CD4-positive, alpha-beta T cell treated with Interleukin-21 for 1 hour (primary cell): ENCODE results near the gene C10orf105.

Experiments used
- DNase-seq: peaks from one replicate; pipeline ENCODE4 v3.0.0-alpha.2; 2020

Gene C10orf105

DNA sequence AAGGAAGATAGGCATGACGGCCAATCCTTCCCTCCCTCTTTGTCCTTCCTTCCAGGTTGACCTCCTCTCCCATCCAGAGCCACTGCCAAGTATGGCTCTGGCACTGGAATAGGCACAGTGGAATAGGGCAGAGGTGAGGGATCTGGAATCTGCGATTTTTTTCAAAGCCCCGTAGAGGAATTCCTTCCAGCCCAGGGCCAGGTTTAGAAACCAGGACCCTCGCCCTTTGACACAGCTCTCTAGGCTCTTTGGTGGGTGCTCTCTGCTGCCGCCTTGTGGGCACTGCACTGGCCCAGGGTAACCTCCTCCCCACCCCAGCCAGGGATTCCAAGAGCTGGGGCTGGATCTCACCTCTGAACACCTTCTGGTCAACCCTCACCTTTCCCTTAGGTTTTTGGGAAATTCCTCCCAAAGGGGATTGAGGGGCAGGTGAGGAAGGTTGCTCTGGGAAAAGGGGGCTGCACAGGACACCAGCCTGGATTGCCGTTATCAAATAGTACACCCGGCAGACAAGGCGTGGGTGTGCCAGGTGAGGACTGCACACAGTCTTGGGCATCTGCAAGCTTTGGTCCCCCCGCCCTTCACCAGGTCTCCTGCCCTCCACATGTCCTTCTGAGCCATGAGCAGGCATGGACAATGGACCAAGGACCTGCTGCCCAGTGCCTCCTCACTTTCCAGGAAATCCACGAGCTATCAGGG, 22.8 kb downstream of the C10orf105 start:
- DNase-seq: peak; percentile 63

- no peak for DNase-seq
Observed at GRCh38 chr10:71695502-71696476, 23.8 kb downstream of the C10orf105 start.

- DNase-seq: peak; percentile 40
Observed at GRCh38 chr10:71694567-71694968, 25.0 kb downstream of the C10orf105 start.

GRCh38 chr10:71694039-71694501, 25.5 kb downstream of the C10orf105 start:
- no peak for DNase-seq

DNA sequence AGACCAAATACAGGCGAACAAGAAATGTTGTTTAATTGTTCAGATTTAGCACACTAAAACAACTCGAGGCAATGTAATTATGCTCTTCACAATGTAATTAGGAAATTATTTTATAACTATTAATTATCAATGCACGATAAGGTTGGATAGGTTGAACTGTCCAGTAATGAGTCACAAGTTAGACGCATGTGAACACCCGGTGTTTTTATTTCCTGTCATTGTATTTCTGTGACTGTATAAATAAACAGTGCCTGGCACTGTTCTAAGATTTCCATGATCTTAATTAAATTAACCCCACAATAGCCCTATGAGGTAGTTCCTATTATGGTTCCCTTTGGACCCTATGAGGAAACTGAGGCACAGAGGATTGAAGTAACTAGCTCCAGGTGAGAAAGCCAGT, 26.2 kb downstream of the C10orf105 start:
- DNase-seq: no peak

DNA sequence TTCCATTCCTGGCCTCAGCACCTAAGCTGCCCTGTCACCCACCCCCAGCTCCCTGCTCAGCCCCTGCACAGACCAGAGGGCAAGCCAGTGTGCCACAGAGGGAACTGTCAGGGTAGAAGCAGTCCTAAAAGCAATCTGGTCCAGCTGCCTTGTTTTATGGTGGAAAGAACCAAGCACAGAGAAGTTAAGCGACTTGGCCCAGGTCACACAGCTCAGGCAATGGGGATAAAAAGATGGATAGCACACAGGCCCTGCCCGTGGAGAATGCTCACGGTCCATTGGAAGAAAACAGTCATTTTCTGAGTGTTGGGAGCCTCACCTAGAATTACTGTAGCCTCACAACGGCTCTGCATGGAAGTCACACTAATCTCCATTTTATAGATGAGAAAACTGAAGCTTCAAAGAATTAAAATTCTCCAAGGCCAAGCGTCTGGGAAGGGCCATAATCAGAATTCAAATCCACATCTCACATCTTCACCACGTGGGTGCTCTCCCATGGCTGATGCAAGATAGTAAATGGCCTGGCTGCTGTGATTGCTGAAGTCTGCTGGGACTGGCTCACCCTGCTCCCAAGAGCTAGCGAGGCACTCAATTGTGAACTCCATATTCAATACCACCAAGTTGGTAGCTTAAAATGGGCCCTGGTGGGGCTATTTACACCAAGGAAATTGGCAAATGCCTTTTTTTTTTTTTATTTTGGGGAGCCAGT, 26.8 kb downstream of the C10orf105 start:
- DNase-seq: no peak

DNA sequence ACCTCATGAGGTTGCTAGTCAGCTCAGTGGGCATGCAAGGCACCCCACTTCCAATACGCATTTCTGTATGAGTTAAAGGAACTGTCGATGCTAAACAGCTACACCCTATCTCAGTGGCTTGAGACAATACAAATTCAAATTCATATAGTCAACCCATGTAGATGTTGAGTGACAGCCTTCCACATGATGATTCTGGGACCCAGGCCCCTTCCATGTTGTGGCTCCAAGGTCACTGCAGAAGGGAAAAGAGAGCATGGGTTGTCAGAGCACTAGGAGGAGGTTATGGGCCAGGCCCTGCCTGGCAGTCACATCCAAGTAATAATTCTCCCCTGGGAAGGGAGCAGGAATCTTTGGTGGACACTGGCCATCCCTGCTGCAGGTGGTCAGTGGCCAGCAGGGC, 28.2 kb downstream of the C10orf105 start:
- DNase-seq: no peak

DNA sequence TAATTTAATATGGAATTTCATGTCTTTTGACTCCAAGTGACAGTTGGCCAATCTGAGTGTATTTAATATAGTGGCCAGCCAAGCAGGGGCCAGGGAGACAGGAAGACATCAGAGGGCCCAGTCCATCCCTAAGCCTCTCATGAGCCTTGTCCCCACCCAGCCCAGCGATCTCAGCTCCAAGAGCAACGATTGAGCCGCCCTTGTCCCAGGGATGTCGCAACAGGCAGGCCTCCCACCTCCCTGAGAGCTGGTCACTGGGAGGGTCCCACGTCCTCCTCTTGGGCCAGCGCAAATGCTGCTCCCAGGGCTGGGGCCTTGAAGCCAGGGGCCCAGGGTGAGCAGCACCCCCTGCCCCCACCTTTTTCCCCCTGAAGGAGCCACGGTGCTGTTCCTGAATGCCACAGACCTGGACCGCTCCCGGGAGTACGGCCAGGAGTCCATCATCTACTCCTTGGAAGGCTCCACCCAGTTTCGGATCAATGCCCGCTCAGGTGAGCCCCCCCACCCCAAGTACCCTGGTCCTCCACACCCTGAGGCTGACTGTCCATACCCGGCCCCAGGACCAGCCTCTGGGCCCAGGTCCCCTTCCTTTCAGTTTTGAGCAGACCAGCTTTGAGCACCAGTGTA, 29.4 kb downstream of the C10orf105 start:
- no peak for DNase-seq

- no peak for DNase-seq
Observed at GRCh38 chr10:71688256-71688655, 31.3 kb downstream of the C10orf105 start.

DNA sequence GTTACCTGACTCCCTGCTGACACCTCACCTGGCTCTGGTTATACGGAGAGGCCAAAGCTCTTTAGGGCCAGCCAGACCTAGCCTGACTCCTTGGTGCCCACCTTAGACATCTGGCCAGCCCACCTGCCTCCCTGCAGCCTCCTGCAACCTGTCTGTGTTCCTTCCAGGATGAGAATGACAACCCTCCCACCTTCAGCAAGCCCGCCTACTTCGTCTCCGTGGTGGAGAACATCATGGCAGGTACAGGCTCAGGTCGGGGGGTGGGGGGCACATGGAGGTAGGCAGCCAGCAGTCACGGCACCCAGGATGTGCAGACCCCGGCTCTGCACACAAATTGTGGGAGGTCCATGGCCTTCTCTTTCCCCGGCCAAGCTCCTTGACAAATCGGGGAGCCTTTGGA, 32.1 kb downstream of the C10orf105 start:
- no peak for DNase-seq

- DNase-seq: no peak
Observed at GRCh38 chr10:71687077-71687476, 32.5 kb downstream of the C10orf105 start.

DNA sequence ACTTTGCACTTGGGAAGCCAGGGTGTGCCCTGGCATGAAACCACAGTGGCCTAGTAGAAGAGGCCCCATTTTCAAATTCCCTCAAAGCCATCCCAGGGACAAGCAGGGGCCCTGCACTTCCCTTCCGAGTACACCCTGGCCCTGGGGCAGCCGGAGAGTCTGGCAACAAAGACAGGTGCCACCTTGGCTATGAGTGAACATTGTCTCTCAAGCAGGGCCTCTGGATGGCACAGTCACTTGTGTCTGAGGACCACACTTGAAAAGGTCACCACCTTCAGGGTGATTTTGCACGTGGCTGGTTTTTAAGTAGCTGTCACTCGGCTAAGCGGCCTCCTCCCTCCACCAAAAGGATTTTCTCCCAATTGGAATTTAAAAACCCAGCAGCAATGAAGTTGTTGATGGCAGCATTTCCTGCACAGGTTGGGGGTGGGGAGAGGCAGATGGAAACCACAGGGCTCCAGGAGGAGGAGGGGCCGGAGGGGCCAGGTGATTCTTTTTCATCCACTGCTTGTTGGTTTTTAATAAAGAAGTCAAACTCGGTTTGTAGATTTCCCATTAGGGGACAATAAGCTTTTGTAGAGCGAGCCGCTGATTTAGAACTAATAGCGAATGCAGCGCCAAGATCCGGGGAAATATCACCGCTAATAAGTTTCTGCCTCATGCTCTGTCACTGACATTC, 33.9 kb downstream of the C10orf105 start:
- DNase-seq: no peak

DNA sequence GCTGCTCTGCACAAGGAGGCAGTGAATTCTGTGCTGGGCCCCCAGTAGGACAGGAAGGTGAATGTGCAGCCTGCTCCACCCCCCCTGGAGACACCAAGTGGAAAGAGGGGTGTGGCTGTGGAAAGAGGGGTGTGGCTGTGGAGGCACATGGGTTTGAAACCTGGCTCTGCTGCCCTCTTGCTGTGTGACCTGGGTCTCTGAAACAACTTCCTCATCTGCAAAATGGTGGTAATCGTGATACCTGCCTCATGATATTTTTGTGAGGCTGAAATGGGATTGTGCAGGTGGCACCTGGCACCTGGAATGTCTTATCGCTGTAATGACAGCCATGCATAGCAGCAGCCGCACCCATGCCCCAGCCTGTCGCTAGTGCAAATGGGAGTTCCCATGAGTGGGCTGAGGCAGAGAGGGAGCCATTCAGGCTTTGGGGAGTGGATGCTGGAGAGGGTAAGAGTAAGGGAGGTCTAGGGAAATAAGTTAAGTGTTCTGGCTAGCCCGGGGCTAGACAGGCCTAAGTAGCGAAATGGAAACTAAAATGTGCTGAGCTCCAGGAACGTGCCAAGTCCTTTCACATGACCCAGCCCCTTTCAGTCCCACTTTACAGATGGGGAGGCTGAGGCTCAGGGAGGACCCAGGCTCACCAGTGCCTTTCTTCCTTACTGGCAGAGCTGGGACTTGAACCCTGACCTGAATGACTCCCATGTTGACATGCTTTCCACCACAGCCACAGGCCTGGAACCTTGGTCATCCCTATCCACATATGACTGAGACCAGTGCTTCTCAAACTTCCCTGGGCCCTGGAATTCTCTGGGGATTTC, 35.0 kb downstream of the C10orf105 start:
- no peak for DNase-seq

DNA sequence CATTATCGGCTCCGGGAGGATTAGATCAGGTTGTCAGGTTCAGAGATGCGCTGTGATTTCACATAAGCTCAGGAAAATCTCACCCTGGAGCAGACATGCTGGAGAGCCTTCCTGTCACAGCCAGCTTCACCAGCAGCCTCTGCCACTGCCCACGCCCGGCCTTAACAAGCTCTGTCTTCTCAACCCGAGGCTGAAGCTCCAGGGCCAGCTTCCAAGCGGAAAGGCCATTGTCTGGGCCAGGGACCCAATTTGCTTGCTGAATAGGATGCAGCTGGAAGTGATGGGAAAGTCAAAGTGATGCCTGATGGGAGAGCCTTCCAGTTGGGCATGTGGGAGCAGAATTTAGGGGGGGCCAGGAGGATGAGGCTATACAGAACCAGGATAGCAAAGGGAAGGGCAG, 36.3 kb downstream of the C10orf105 start:
- no peak for DNase-seq

DNA sequence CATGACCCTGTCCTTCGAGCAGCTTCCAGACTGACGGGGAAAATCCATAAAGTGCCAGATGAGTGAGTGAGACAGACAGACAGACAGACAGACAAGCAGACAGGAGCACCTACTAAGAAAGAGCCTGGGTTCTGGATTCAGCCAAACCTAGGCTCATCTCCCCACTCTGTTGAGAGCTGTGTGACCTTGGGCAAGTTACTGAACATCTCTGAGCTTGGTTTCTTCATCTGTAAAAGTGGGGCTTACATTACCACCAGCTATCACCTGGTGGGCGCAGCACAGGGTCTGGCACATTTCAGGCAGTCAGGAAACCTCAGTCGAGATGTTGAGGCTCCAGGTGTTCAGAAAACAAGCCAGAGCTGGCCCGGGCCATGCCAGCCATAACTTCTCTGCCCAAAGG, 37.6 kb downstream of the C10orf105 start:
- DNase-seq: no peak

DNA sequence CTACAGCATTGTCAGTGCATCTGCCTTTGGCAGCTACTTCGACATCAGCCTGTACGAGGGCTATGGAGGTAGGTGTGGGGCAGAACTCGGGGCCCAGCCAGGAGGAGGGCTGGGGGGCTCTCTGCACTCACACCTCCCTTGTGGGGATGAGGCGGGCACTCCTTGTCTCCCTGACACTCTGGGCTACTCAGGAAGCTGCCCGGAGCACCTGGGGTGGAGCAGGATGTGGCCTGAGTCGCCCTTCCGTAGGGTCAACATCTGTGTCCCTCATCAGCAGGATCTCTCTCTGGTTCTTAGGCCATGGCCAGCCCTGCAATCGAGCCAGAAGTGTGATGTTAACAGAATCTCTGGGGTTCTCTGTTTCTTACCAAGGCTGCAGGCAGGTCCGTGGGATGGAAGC, 40.2 kb downstream of the C10orf105 start:
- no peak for DNase-seq

GRCh38 chr10:71678057-71678805, 41.3 kb downstream of the C10orf105 start:
- no peak for DNase-seq

DNA sequence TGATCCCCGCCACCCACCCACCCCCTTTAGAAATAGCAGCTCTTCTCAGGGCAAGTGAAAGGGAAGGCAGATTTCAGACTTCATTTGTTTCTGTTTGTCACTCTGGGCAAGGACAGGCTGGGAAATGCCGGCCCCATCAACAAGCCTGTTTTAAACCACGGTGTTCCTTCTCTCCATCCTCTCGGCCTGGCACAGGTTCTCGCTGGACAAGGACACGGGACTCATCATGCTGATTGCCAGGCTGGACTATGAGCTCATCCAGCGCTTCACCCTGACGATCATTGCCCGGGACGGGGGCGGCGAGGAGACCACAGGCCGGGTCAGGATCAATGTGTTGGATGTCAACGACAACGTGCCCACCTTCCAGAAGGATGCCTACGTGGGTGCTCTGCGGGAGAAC, 42.3 kb downstream of the C10orf105 start:
- no peak for DNase-seq

- no peak for DNase-seq
Observed at GRCh38 chr10:71675295-71675970, 44.1 kb downstream of the C10orf105 start.
